Left renal cortex interstitium (tissue), 4 donors: ENCODE results near the gene MEGF9. TPM values are rescaled to one million over a fixed set of nuclear protein-coding genes. Genes with fewer than 3 reads are reported as not detected.

ENCODE experiments used
- polyA plus RNA-seq, 4 donors: library from polyadenylated mRNA; unstranded; fragments of 120-200 nt; gene quantifications; one replicate each; pipeline ENCODE4 v1.2.1, GENCODE V29; 2013; ENCODE audit not compliant: insufficient read length in 4 of 4

The MEGF9 gene
- polyA plus RNA-seq, 4 donors, result 16.3 to 20.9 (median 17.8) TPM

Other genes starting within 250 kb of the MEGF9 start
- gene CDK5RAP2, start 134.3 kb downstream of the MEGF9 start, polyA plus RNA-seq, result 10 to 100 TPM; 49.8 to 72.9 (median 61.3) TPM
- gene FBXW2, start 78.9 kb upstream of the MEGF9 start, polyA plus RNA-seq, result 10 to 100 TPM; 39.9 to 48.3 (median 43.6) TPM
- 10 to 100 TPM; 27.9 to 39.0 (median 31.1) TPM for gene PSMD5, start 128.5 kb upstream of the MEGF9 start, polyA plus RNA-seq
- gene PHF19, start 162.7 kb upstream of the MEGF9 start, polyA plus RNA-seq, result 10 to 100 TPM; 27.8 to 41.9 (median 37.3) TPM
- 1 to 10 TPM; 4.0 to 7.8 (median 6.1) TPM for gene TRAF1, start 212.3 kb upstream of the MEGF9 start, polyA plus RNA-seq